ENCODE results near the gene ABCC3.

ABCC3 gene

GRCh38 chr17:50682938-50683337 lies 48.3 kb downstream of the ABCC3 start:
- Histone ChIP-seq H3K4me3 (replicated peaks; ENCODE audit: insufficient read depth, low read length) (no peak overlapping the region), H3K27ac (replicated peaks) (no peak overlapping the region), H3K27me3 (ENCODE audit: insufficient read depth, poor library complexity, severe bottlenecking) (peaks cover 8% of the 10 kb centered on the region)
- no peak for TF ChIP-seq REST (IDR thresholded peaks at IDR 0.05; ENCODE audit: insufficient replicate concordance, low read depth)
- TF ChIP-seq, protein P1, sequence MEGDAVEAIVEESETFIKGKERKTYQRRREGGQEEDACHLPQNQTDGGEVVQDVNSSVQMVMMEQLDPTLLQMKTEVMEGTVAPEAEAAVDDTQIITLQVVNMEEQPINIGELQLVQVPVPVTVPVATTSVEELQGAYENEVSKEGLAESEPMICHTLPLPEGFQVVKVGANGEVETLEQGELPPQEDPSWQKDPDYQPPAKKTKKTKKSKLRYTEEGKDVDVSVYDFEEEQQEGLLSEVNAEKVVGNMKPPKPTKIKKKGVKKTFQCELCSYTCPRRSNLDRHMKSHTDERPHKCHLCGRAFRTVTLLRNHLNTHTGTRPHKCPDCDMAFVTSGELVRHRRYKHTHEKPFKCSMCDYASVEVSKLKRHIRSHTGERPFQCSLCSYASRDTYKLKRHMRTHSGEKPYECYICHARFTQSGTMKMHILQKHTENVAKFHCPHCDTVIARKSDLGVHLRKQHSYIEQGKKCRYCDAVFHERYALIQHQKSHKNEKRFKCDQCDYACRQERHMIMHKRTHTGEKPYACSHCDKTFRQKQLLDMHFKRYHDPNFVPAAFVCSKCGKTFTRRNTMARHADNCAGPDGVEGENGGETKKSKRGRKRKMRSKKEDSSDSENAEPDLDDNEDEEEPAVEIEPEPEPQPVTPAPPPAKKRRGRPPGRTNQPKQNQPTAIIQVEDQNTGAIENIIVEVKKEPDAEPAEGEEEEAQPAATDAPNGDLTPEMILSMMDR (IDR thresholded peaks at IDR 0.05; ENCODE audit: insufficient read depth, low read length) = no peak
- no peak for TF ChIP-seq GABPA (IDR thresholded peaks at IDR 0.05; ENCODE audit: low read depth)
- TF ChIP-seq POLR2AphosphoS5 (IDR thresholded peaks at IDR 0.05; ENCODE audit: low read depth) = no peak
- no peak for TF ChIP-seq SPI1 (IDR thresholded peaks at IDR 0.05; ENCODE audit: borderline replicate concordance, low read depth)
- no peak for DNase-seq (ENCODE audit: low read depth in 1 of 2, low spot score in 1 of 2)

GRCh38 chr17:50683434-50684287 lies 49.0 kb downstream of the ABCC3 start:
- no peak for TF ChIP-seq POLR2AphosphoS5 (IDR thresholded peaks at IDR 0.05; ENCODE audit: low read depth)
- TF ChIP-seq, protein P1 (IDR thresholded peaks at IDR 0.05; ENCODE audit: insufficient read depth, low read length) = no peak
- TF ChIP-seq REST (IDR thresholded peaks at IDR 0.05; ENCODE audit: insufficient replicate concordance, low read depth) = no peak
- no peak for TF ChIP-seq GABPA (IDR thresholded peaks at IDR 0.05; ENCODE audit: low read depth)
- TF ChIP-seq SPI1 (IDR thresholded peaks at IDR 0.05; ENCODE audit: borderline replicate concordance, low read depth) = no peak
- H3K27me3 ChIP-seq (ENCODE audit: insufficient read depth, poor library complexity, severe bottlenecking) = peaks cover 8% of the 10 kb centered on the region
- H3K27ac ChIP-seq (replicated peaks) = no peak overlapping the region
- H3K4me3 ChIP-seq (replicated peaks; ENCODE audit: insufficient read depth, low read length) = no peak overlapping the region
- DNase-seq (ENCODE audit: low read depth in 1 of 2, low spot score in 1 of 2) = no peak

GRCh38 chr17:50684288-50684611 lies 49.6 kb downstream of the ABCC3 start:
- no peak overlapping the region for H3K27ac ChIP-seq (replicated peaks)
- H3K27me3 ChIP-seq (ENCODE audit: insufficient read depth, poor library complexity, severe bottlenecking) = peaks cover 6% of the 10 kb centered on the region
- TF ChIP-seq, protein P1 (IDR thresholded peaks at IDR 0.05; ENCODE audit: insufficient read depth, low read length) = no peak
- TF ChIP-seq REST (IDR thresholded peaks at IDR 0.05; ENCODE audit: insufficient replicate concordance, low read depth) = no peak
- TF ChIP-seq SPI1 (IDR thresholded peaks at IDR 0.05; ENCODE audit: borderline replicate concordance, low read depth) = no peak
- no peak for TF ChIP-seq POLR2AphosphoS5 (IDR thresholded peaks at IDR 0.05; ENCODE audit: low read depth)
- no peak for TF ChIP-seq GABPA (IDR thresholded peaks at IDR 0.05; ENCODE audit: low read depth)
- H3K4me3 ChIP-seq (replicated peaks; ENCODE audit: insufficient read depth, low read length) = no peak overlapping the region
- DNase-seq (ENCODE audit: low read depth in 1 of 2, low spot score in 1 of 2) = no peak

Measured in HL-60 (cell line).